GM21717 (cell line): ENCODE results near the gene LNPK.
"Not testable (repeated sequence)": the region's sequence is repeated elsewhere in the genome, so short reads cannot be mapped to it uniquely, and the experiment has no call there.

ENCODE experiments used
- ATAC-seq: cut with Tn5 transposase; IDR thresholded peaks from one replicate; pipeline ENCODE4 v1.9.1; 2021; ENCODE audit warnings: mild to moderate bottlenecking, moderate library complexity; ENCODE audit not compliant: unreplicated experiment

LNPK gene, protein sequence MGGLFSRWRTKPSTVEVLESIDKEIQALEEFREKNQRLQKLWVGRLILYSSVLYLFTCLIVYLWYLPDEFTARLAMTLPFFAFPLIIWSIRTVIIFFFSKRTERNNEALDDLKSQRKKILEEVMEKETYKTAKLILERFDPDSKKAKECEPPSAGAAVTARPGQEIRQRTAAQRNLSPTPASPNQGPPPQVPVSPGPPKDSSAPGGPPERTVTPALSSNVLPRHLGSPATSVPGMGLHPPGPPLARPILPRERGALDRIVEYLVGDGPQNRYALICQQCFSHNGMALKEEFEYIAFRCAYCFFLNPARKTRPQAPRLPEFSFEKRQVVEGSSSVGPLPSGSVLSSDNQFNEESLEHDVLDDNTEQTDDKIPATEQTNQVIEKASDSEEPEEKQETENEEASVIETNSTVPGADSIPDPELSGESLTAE

DNA sequence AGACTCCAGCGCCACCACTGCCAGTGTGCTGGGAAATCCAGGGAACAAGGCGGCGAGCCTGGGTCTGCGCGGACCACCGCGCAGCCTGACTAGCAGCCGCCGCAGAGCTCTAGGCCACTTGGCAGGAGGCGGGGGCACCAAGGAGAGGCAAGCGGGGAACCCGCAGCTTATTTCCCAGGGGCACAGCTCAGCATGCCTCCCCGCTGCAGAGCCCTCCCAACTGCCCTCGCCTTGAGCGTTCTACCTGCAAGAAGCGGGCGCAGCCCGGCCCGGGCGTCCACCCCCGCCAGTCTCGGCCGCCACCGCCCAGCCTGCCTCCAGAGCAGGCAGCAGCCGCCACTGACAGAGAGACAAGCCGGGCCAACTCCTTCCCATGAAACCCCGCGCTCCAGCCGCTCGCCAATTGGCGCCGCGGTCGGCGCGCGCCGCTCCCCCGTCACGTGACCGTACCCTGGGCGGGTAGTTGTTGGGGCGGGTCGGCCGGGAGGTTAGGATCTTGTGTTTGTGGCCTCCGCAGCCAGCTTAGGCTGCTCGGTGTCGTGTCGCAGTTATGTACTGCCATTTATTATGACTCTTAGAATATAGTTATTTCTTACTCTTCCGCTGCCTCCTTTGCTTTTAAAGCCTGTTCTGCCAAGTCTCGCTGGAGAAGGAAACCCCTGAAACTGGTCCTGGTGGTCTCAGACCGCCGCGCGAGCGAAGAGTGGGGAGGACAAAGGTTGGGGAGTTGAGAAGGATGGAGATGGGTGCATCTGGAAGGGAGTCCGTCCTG is at the start of gene LNPK:
Gene LNPK, minus strand, starts transcription at position 352 of the 772 bp plus-strand sequence. CDS start 6,683 bp downstream, outside the sequence.
- peak; percentile 96 for ATAC-seq

DNA sequence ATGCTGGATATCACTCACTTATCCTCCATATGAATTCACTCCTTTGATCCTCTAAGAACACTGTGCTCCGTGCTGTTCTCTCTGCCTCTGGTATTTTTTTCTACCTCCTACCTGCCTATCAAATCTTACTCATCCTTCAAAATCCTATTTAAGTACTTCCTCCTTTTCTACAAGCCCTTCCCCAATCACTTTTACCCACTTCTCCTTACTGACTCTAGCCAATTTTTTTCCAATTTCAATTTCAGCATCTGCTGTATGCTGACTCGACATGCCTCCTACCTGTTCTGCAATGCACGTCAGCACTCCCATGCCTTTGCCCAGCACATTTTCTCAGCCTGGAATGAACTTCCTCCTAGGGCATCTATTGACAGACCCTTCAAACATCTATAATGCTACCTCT is 37.3 kb upstream of the LNPK start:
- ATAC-seq = no peak

DNA sequence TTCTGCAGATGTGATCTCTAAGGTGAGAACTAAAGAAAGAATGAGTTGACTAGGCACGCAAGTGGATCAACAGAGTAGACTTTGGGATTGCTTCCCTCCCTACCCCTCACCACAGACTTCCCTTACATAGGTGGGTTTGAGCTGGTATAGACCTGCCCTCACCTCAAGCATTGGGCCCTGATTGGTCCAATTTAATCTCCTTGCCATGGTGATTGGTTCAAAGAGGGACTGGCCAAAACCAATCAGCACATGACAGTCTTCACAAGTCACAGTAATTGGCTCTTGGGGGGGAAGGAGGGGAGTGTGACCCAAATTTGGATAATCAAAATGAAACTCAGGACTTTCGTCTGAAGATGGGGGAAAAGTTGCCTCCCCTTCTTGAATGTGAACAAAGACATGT is 36.6 kb upstream of the LNPK start:
- ATAC-seq = no peak

DNA sequence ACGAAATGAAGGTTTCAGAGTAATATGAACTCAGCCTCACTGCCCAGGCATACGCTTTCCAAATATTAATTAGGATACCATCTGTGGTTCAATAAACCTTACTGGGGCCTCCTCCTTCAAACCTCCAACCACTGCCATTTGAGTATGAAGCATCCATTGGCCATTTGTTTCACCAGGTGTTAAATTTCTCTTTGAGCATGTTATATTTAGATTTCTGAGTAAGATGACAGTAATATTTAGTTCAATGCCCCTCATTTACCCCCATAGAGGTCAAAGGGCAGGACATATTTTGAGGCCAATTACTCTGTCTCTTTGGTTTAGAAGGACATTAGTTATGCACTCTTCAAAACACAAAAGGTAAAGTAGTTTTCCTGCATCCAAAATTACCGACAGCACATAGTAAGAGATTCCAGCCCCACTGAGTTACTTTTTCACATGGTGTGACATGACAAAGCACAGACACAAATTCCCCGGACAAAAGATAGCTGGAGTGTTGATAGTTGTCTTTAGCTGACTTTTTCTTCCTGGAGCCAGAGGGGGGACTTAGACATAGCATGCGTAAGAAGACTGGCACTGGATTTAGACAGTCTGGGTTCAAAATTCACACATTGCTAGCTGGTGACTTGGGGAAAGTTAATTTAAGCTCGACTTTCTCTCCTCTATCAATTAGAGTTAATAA is 33.1 kb upstream of the LNPK start:
- ATAC-seq = no peak

DNA sequence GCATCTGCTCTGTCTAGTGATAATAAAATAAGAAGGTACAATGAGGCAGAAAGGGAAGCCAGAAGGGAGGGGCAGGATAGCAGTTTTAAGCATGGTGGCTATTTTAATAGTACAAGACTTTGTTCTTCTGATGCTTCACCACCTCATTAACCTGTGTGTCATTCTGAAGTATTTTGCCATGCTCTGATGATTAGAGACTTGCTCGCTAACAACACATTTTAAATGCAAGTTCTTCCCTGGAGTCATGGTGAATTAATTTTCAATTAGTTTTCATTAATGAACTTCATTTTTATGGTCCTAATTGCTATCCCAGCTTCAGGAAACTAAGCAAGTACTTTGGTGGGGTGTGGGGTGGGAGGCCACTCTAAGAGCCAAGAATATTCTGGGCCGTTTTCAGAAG is 25.7 kb upstream of the LNPK start:
- no peak for ATAC-seq

DNA sequence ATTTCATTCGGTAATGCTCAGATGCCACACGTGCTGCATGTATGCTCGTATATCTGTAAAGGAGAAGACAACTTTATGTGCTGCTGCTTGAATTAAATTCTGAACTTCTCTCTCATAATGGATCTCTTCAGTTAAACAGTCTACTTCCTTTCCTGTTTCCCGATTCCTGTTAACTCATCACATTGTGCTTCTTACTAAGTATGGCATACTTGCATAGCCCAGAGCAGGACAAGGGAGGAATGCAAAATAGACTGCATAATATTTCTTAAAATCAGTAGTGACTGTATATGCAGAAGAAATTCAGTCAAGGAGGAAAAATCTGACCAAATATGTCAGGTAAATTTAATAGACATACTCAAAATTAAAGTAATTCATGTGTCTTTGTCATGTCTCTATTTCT is 23.9 kb upstream of the LNPK start:
- ATAC-seq = no peak

DNA sequence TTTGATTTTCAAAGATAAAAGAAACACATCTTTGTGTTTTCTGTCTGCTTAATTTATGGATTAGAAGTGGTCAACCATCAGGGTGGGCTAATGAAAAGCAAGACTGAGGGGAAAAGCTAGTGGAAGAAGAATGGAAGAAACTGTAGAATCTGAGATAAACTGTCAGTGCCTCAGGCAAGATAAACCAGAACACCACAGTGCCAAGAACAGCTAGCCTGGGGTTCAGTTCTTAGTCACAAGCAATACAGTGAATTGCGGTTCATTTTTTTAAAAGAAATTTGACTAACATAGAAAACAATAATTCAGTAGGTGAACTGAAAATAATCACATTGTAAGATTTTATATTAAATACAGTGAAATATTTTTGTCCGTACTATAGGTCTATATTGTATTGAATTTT is 22.0 kb upstream of the LNPK start:
- ATAC-seq = no peak

- ATAC-seq = no peak
Measured at GRCh38 chr2:176022048-176022447, 20.0 kb upstream of the LNPK start.

DNA sequence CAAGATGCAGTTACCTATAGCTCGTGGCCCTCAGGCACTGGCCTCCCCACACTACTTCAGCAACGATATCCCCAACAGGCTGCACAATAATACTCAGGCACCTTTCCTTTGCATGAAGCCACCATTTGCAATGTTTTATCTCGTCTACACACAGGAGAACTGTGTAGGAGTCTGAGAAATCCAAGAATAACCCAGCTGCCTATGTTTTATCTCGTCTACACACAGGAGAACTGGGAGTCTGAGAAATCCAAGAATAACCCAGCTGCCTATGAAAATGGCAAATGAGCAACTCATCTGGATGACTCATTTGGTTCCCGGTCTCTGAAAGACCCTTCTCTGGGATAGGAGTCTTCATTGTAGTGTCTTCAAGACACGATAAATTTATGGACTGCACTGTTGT is 18.3 kb upstream of the LNPK start:
- no peak for ATAC-seq

DNA sequence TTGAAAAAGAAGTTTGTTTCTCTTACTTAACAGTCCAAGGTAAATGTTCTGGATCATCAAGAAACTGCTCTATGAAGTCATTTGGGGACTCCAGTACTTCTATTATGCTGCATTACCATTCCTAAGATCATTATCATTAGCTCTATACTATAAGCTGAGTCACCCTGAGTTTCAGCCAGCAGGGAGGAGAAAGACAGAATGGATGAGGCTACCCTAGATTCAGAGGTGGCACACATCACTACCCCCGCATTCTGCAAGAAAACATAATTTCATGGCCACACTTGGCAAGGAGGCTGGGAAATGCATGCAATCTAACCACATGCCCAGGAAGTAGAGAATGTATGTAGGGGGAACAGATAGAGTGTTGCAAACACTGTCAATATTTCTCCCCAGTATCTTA is 16.6 kb upstream of the LNPK start:
- ATAC-seq = no peak

DNA sequence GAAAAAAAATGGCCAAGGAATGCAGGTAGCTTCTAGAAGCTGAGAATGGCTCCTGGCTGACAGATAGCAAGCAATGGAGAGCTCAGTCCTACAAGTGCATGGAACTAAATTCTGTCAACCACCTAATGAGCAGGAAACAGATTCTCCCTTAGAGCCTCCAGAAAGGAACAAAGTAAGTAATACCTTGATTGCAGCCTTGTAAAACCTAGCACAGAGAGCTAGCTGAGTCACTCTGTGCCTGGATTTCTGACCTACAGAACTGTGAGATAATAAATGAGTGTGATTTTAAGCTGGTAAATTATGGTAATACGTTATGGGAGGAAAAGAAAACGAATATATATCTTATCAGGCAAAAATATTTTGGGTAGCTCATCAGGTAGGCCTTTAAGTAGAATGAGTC is 7.4 kb upstream of the LNPK start:
- no peak for ATAC-seq

- ATAC-seq = no peak
Measured at GRCh38 chr2:176004934-176005333, 2.9 kb upstream of the LNPK start.

DNA sequence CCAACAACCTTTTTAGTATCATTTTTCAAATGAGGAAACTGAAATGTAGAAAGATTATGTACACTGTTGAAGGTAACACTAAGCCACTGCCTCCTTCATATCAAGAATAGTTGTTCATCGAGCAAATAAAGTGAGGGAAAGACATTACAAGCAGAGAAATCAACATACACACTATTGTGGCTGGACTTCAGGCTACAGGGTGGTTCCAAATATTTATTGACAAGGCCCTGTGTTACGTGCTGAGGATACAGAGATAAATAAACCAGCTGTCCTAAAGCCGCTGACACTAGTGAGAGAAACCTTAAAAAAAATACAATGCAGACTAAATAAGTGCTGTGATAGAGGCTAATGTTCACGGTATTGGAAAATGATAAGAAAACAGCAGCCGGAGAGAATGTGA is 1.9 kb upstream of the LNPK start:
- ATAC-seq = no peak

GRCh38 chr2:176002688-176003210 is 682 bp upstream of the LNPK start:
- ATAC-seq = peak; percentile 1

- peak; percentile 54 for ATAC-seq
Measured at GRCh38 chr2:176001281-176001915, 669 bp downstream of the LNPK start.

- no peak for ATAC-seq
Measured at GRCh38 chr2:175999283-175999819, 2.7 kb downstream of the LNPK start.

DNA sequence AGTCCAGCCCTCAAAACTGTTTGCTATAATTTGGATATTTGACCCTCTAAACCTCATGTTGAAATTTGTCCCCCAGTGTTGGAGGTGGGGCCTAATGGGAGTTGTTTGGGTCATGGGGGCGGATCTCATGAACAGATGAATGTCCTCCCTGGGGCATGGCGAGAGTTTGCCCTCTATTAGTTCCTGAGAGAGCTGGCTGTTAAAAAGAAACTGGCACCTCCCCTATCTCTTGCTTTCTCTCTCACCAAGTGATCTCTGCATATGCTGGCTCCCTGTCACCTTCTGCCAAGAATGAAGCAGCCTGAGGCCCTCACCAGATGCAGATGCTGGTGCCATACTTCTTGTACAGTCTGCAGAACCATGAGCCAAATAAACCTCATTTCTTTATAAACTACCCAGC is 12.0 kb downstream of the LNPK start:
- no peak for ATAC-seq

DNA sequence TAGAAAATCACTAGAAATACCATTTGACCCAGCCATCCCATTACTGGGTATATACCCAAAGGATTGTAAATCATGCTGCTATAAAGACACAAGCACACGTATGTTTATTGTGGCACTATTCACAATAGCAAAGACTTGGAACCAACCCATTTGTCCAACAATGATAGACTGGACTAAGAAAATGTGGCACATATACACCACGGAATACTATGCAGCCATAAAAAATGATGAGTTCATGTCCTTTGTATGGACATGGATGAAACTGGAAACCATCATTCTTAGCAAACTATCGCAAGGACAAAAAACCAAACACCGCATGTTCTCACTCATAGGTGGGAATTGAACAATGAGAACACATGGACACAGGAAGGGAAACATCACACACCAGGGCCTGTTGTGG is 14.9 kb downstream of the LNPK start:
- not testable (repeated sequence) for ATAC-seq

- ATAC-seq = no peak
Measured at GRCh38 chr2:175984846-175985245, 17.2 kb downstream of the LNPK start.

- ATAC-seq = no peak
Measured at GRCh38 chr2:175981551-175981950, 20.5 kb downstream of the LNPK start.
